HG03196 (cell line): Measurements from ENCODE around the gene CKAP2L.

Source experiments
- ATAC-seq: cut with Tn5 transposase; IDR thresholded peaks from one replicate; pipeline ENCODE4 v1.9.1; 2021; ENCODE audit not compliant: unreplicated experiment

CKAP2L gene

DNA sequence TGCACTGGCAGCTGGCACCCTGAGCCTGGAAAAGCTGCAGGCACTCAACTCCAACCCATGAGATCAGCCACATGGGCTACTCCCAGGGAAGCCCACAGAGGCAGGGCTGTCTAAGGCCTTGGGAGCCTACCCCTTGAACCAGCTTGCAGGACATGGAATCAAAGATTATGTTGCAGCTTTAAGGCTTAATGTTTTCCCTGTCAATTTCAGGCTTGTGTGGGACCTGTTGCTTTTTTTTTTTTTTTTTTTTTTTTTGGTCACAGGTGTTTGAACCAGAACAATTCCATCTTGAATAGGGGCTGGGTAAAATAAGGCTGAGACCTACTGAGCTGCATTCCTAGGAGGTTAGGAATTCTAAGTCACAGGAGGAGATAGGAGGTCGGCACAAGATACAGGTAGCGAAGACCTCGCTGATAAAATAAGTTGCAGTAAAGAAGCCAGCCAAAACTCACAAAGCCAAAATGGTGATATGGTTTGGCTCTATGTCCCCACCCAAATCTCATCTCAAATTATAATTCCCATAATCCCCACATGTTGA lies 27.4 kb upstream of the CKAP2L start:
- no peak for ATAC-seq

DNA sequence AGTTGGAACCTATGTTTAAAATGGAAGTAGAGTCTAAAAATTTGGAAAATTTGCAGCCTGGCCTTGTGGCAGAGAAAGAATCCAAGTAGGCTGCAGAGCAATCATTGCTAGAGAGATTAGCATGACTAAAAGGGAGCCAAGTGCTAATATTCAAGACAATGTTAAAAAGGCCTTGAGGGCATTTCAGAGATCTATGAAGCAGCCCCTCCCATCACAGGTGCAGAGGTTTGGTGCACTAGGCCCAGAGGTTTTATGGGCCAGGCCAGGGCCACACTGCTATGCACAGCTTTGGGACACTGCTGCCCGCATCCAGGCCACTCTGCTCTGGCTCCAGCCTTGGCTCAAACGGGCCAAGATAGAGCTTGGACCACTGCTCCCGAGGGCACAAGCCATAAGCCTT lies 26.6 kb upstream of the CKAP2L start:
- ATAC-seq = no peak

DNA sequence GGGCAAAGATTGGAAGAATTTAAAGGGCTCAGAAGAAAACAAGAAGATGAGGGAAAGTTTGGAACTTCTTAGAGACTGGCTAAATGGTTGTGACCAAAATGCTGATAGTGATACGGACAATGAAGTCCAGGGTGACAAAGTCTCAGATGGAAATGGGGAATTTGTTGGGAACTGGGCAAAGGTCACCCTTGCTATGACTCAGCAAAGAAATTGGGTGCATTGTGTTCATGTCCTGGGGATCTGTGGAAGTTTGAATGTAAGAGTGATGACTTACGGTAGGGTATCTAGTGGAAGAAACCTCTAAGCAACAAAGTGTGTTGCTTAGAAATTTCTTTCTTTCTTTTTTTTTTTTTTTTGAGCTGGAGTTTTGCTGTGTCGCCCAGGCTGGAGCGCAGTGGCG lies 25.9 kb upstream of the CKAP2L start:
- no peak for ATAC-seq

DNA sequence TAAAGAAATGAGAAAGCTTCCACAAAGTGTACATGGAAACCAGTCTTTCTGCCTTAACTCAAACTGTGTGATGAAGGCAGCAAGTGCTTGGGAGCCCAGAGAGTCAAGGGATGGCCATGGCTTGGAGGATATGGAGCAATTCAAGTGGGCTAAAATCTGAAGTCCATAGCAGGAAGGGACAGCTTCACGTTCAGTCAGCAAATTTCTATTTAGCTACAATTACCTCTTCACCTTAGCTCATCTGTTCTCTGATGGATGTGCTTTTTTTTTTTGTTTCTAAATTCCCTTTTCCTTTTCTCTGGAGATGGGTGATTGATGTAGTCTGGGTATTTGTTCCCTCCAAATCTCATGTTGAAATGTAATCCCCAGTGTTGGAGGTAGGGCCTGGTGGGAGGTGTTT lies 24.8 kb upstream of the CKAP2L start:
- no peak for ATAC-seq

DNA sequence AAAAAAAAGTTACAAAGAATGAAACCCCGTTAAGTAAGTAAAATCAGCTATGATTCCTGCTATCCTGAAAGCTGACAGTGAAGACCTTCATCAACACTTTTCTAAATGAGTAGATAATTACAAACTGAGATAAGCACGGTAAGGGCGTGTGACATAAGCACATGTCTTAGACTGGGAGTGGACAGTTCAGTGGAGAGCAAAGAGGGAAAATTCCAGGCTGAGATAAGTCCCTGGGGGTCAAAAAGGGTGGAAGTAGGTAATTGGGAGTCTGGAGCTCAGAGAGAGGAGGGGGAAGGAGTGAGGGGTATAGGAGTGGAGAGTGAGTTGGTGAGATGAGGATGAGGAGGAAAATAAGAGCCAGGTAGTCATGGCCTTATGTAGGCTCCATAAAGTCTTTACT lies 24.2 kb upstream of the CKAP2L start:
- no peak for ATAC-seq

DNA sequence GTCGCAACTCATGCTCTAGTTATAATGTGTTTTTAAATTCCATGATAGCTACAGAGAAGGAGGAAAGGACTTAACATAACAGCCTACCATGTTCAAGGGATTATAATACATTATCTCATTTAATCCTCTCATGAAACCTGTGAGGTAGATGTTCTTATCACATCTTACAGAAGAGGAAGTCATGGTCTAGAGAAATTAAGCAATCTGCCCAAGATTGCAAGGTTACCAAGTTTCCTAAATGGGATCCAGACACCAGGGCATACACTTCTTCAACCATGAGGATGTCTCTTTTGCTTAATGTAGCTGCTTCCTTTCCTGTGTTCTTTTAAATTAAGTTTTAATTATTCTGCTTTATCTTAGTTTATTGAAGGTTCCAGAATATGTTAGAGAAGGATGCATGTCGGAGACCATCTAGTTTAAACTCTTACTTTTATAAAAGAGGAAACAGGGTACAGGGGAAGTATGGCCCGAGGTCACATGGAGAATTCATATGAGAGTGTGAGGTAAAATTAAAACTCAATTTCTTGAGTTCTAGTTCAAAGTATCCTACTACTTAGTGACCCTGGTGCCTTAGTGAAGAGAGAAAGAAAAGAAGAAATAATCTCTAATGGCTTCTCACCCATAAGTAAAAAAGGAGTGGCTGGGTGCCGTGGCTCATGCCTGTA lies 23.5 kb upstream of the CKAP2L start:
- no peak for ATAC-seq

DNA sequence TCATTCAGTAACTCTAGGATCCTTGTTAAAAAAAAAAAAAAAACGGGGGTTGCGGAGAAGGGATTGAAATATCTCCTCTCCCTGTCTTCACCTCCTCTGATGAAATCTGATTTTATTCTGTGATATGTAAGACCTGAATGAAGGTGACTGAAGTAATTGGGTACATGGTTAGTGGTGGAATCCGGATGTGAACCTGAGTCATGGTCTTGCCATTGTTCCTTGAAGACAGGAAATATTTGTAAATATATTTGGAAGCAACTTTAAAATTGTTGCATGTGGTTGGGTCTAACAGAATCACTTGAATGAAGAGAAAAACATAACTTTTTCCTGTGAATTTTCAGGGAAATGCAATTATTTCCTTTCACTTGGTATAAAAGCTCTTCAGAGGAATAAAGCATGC lies 22.9 kb upstream of the CKAP2L start:
- ATAC-seq = no peak

DNA sequence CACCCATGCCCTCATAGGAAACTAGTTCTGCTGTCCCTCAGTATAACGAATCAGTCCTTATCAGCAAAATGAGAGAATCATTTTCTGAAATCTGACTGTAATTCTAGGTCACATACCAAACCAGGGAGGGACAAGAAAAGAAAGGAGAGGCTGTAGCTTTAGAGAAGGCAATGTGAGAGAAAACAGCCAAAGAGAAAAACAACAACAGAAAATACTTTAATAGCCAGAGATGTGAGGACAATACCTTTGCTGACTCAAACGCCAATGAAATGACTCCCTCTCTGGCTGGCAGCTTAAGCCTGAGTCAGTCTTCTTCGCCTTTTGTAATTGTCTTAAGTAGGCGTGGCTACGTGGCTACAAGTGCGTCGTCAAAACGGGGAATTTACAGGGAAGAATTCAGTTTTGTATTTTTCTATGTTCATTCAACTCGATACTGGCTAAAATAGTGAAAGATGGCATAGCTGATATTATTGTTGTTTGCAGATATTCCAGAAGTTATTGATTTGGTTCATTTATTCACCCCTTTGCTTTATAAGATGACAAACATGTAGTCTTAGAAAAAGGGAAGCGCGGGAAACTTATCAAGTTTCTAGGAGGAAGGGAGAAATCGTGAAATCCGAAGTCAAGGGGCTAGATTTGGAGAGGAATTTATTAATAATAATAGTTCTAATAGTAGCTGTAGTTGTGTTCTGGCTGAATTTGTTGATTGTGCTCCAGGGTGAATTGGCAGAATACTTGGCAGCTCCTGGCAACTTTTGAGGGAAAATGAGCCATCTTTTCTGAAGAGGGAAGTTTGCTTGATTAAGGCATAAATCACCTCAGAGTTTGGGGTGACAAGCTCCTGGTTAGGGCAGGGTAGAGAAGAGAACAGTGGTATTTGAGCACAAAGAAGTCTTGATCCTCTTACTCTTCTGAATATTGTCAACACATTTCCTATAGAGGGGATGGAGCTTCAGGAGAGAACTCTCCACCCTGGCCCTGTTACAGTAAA lies 20.1 kb upstream of the CKAP2L start, which contains the start of gene IL1A:
TSS of gene IL1A (minus strand) at position 295 of the 991 bp plus-strand sequence. CDS start 723 bp downstream, outside the sequence.
- ATAC-seq = no peak

DNA sequence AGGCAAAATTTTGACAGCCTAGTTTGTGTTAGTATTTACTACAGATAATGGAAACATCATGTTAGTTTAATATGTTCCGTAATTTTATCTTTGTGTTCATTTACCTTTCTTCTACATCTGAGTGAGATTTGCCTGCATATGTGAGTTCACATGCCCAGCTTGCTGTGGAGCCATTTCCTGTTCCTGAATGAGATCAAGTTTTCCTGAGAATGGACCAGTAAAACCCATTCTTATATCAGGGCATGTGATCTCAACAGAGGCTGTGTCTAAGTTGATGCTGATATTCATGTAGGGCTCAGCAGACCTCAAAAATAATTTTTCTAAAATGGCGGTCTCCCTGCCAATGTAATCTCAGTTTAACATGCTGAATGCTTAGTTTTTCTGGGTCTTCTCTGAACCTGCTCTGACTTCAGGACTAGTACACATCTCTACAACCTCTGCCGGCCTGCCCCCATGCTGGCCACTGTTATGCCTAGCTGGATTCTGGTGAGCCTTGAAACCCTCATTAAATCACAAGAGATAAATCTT lies 18.8 kb upstream of the CKAP2L start:
- ATAC-seq = no peak

DNA sequence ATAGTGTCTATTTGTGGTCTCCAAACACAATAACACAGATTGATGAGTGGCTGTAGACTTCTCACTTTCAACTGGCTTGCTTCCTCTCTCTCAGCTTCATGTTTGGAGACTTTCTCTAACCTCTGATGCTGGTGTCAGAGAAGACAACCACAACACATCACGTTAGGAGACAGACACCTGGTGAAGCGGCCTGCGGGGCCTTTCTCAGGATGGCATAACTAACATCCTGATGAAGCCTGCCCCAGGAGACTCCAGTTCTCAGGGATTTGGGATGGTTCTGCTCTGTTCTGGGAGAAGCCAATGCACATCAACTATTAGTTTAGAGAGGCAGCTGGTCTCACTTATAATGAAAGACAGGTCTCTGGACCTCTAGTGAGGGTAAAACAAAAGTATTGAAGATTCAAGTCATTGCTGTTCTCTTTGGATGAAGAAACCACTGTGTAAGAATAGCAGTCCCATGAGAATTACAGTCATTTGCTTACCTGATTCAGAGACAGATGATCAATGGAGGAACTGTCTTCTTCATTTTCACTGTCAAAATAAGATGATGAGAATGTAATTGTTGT lies 17.9 kb upstream of the CKAP2L start:
- ATAC-seq = peak; percentile 72

DNA sequence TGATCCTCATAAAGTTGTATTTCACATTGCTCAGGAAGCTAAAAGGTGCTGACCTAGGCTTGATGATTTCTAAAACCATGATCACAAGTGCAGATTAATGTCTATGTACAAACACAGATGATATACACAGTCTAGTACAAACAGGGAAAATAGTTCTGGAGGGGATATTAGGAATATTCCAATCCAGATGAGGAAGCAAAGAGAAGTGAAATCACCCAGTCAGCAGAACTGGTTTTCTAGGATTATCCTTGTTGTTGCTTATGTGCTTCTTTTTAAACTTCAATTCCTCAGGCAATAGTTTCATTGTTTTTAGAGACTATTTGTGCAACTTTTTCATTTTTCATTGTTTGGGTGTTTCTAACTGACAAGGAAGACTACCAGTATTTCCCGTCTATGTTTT lies 15.2 kb upstream of the CKAP2L start:
- no peak for ATAC-seq

DNA sequence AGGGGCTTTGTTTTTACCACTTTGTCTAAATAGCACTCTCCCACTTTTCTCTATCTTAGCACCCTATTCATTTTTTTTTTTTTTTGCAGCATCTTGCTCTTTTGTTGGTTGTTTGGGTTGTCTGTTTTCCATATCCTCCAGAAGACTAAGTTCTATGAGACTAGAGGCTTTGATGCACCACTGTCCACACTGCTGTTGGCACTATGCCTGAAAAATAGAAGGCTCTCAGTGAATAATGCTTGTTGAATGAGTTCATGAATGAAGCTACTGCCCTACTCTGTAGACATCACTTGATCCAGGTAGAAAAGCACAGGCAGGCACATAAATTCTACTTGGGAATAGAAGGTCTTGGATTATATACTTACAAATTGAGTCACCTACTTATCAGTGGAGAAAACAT lies 12.6 kb upstream of the CKAP2L start:
- no peak for ATAC-seq

DNA sequence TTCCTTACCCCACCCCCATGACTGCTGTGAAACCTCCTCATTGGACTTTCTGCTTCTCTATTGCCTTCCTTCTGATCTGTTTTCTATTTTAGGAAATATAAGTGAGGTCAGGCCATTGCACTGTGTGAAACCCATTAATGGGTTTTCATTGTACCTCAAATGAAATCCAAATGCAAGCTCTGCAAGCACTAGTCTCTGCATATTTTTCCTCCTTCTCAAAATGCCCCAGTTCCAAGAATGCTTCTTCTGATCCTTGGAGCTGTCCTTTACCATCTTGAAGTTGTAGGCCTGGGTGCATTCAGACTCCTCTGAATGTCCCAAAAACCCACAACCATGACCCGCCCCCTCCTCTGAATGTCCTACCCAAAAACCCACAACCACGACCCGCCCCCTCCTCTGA lies 11.7 kb upstream of the CKAP2L start:
- ATAC-seq = no peak

DNA sequence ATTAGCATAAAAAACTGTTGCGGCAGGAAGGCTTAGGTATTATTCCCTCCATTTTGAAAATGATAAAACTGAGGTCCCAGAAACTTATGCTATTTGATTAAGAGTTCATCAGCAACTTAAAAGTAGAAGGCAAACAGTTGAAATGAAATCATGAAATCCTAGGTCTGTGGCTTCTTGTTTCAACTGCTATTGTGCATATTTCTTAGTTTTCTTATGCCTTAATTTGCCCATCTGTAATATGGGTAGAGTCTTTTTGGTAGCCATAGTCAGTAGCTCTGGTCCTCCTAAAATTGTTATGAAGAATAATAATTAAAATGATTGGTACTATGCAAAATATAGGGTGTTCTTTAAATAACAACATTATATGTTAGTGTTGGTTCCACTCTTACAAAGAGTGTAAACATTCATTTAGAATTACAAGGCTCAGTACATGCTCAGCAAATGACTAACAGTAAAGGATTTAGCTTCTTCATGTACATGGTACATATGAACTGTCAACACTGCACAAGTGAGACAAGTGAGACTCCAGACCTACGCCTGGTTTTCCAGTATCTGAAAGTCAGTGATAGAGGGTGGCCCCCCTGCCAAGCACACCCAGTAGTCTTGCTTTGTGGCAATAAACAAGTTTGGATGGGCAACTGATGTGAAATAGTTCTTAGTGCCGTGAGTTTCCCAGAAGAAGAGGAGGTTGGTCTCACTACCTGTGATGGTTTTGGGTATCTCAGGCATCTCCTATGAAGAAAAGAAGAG lies 10.3 kb upstream of the CKAP2L start:
- no peak for ATAC-seq

DNA sequence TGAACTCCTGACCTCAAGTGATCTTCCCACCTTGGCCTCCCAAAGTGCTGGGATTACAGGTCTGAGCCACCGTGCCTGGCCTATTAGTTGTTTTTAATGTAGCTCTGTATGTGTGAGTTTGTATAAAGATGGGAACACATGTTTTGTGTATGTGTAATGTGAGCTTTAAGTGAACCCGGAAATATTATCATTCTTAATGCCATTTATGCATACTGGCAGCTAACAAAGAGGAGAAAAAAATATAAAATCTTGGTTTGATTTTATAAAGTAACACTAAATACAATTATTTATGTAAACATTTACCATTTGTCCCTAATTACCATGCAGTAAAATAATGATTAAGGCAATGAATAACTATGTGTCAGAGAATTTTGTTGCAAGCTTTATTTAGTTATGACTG lies 9.1 kb upstream of the CKAP2L start:
- ATAC-seq = no peak

DNA sequence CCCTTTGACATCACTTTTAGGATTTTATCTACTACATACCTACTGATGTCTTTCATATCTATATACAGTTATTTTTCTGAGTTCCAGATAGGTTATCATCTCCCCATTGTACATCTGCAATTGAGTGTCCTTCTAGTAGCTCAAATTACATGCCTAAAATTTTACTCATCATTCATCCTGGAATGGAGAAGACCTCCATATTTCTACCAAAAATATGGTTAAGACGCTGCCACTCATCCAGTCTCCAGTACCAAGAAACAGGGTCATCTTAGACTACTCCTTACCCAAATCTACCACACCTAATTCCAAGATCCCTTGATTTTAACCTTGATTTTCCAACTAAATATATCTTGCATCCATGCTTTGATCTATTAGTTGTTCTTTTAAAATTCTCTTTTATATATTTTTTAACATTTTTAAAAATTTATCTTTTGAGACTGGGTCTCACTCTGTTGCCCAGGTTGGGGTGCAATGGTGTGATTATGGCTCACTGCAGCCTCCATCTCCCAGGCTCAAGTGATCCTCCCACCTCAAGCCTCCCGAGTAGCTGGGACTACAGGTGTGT lies 8.6 kb upstream of the CKAP2L start:
- no peak for ATAC-seq

DNA sequence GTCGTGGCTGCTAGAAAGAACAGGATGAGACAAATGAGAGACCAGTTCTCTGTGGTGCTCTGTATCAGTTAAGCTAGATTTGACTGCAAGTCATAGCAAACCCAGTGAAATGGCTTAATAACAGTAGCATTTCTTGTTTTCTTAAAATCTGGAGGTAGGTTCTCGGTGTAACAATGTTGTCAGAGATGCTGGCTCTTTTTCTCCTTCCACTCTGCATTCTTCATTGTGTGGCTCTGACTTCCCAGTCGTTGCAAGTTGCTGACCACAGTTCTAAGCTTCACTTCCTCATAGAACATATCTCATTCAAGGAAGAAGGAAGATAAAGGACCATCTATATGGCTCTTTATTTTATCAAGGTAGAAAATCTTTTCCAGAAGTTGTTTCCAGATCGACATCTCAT lies 7.9 kb upstream of the CKAP2L start:
- ATAC-seq = no peak

DNA sequence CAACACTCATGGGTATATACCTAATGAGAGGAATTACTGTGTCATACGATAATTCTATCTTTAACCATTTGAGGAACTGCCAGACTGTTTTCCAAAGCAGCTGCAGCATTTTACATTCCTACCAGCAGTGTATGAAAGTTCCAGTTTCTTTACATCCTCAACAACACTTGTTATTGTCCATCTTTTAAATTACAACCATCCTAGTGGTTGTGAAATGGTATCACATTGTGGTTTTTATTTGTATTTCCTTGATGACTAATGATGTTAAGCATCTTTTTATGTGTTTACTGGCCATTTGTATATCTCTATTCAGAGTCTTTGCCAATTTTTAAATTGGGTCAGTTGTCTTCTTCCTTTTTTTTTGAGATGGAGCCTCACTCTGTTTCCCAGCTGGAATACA lies 4.0 kb upstream of the CKAP2L start:
- ATAC-seq = no peak

DNA sequence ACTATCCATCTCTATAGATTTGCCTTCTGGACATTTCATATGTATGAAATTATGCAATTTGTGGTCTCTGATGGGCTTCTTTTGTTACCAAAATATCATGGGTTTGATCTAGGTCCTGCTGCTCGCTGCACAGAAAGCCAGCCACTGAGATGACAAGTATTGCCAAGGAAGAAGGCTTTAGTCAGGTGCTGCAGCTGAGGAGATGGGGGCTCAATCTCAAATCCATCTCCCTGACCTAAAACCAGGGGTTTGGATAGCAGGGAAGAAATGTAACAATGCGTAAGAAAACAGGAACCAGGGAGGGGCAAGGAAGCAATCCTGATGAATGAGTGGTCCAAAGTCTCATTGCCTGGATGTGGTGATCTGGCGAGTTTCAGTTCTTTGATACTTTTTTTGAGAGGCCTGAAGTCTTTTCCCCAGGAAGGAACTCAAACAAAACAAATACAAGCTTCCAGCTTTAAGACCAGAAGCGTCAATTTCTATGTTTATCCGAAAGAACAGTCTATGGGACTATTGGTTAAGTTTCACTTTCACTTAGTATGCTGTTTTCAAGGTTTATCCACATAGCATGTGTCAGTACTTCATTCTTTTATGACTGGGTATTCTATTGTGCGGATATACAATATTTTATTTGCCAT lies 3.4 kb upstream of the CKAP2L start:
- ATAC-seq = no peak

DNA sequence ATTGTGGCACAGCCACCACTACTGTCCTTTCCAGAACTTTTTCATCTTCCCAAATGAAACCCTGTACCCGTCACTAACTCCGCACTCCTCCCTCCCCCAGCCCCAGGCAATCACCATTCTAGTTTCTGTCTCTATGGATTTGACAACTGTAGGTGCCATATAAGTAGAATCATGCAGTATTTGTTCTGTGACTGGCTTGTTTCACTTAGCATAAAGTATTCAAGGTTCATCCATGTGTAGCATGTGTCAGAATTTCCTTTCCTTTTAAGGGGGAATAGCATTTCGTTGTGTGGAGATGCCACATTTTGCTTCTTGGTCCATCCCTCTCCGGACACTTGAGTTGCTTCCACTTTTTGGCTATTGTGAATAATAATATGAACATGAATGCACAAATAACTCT lies 842 bp upstream of the CKAP2L start:
- ATAC-seq = no peak
